ENCODE results near the gene FGF7.
"Not testable (repeated sequence)": the region's sequence is repeated elsewhere in the genome, so short reads cannot be mapped to it uniquely, and the experiment has no call there.

- not testable (repeated sequence) for TF ChIP-seq ZFP30 (CRISPR knock-in tag; IDR thresholded peaks at IDR 0.05); CREB5 (CRISPR knock-in tag; IDR thresholded peaks at IDR 0.05; ENCODE audit: low read depth); ZNF565 (CRISPR knock-in tag; conservative IDR thresholded peaks at IDR 0.05; ENCODE audit: low read depth); RARB (CRISPR knock-in tag; IDR thresholded peaks at IDR 0.05); GLIS3 (CRISPR knock-in tag; IDR thresholded peaks at IDR 0.05); SNAI2 (CRISPR knock-in tag; IDR thresholded peaks at IDR 0.05); ZC3H10 (CRISPR knock-in tag; IDR thresholded peaks at IDR 0.05); PATZ1 (CRISPR knock-in tag; IDR thresholded peaks at IDR 0.05; ENCODE audit: borderline replicate concordance); POU6F1 (CRISPR knock-in tag; IDR thresholded peaks at IDR 0.05; ENCODE audit: borderline replicate concordance, low read depth); PPARA (CRISPR knock-in tag; IDR thresholded peaks at IDR 0.05; ENCODE audit: borderline replicate concordance); ZFP3 (CRISPR knock-in tag; IDR thresholded peaks at IDR 0.05)
These were observed 89.7 kb downstream of the FGF7 start for GRCh38 chr15:49512739-49513138.

Data from SK-N-SH treated with all-trans-retinoic acid at 6 μM for 48 hours (cell line).